ENCODE results near the gene CIART.
"Not testable (repeated sequence)": the region's sequence is repeated elsewhere in the genome, so short reads cannot be mapped to it uniquely, and the experiment has no call there.

Gene CIART

GRCh38 chr1:150309758-150310508 lies 27.6 kb downstream of the CIART start:
- no peak for DNase-seq (ENCODE audit: low read depth)

DNA sequence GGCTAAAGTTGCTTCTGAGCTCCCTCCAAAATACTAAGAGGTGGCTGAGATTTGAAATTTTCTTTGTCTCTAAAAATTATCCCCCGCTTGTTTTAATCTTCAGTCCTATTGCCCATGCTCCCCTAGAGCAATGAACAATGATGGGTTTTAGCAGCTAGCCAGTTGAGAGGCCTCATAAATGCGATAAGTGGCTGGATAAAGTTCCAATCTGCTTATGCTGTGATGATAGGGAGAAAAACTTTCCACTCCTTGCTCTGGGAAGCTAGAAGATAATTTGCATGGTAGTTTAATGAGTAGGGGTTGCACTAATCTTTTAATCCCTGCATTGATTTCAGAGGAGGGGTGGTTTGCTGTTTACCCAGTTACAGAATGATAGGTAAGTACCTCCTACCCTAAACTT lies 29.4 kb downstream of the CIART start:
- no peak for DNase-seq (ENCODE audit: low read depth)

- not testable (repeated sequence) for DNase-seq (ENCODE audit: low read depth)
These were observed 32.3 kb downstream of the CIART start for GRCh38 chr1:150314691-150315090.

- DNase-seq (ENCODE audit: low read depth): no peak
These were observed 38.3 kb downstream of the CIART start for GRCh38 chr1:150320667-150320978.

GRCh38 chr1:150321826-150322166 lies 39.4 kb downstream of the CIART start:
- no peak for DNase-seq (ENCODE audit: low read depth)

DNA sequence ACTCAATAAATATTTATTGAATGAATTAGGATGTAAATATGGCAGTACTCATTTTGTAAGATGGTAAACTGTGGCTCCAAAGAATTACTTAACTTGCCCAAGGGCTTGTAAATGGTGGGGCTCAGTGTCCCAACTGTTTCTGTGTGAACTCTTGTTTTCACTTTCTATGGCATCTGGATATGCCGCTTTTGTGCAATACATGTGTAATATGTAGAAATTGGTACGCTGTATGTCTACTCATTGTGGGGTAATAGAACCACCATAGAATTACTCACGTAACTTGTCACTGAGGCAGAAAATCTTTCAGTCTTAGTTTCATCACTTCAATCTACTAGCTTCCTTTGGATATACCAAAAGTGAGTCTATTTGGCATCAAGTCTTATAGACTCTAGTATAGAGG lies 40.0 kb downstream of the CIART start:
- no peak for DNase-seq (ENCODE audit: low read depth)

- no peak for DNase-seq (ENCODE audit: low read depth)
These were observed 50.4 kb downstream of the CIART start for GRCh38 chr1:150332651-150333290.

All from activated gamma-delta T cell treated with anti-CD3 and anti-CD28 coated beads, Interleukin-2, amount 50 U/mL, for 16 hours (primary cell).